Measurements from ENCODE around the gene HSD17B1. TPM values are rescaled to one million over a fixed set of nuclear protein-coding genes. Genes with fewer than 3 reads are reported as not detected.

HSD17B1 gene
- polyA plus RNA-seq, 2 donors = 4.0 to 9.0 TPM

DNA sequence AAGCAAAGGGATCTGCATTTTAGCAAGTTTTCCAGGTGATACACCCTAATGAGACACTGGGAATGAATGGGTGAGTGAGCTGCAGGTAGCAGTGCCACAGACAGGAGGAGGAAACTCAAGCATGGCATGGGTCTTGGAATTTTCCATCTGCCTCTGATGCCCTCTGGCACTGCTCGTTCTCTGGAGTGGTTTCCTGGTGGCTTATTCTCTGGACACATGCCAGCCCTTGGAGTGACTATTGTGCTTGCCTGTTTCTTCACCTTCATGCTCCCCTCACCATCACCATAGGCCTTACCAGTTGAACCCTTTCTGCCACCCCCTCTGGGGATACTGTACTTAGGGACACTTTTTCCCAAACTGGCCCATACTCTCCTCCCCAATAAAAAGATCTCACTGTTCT lies 10.8 kb downstream of the HSD17B1 start:
- Histone ChIP-seq H3K36me3 (ENCODE audit: control insufficient read depth in 2 of 2, insufficient read depth in 2 of 2, low read length in 1 of 2) (peaks cover 3 to 21% of the 10 kb centered on the region in 2 donors), H3K9me3 (ENCODE audit: control insufficient read depth in 2 of 2, insufficient read depth in 1 of 2, low read depth in 1 of 2, low read length in 1 of 2) (no peaks in the 10 kb centered on the region), H3K4me3 (ENCODE audit: low read depth in 1 of 2, low read length in 2 of 2) (peak overlapping the region; percentile 91), H3K4me1 (ENCODE audit: control insufficient read depth in 2 of 2, insufficient read depth in 2 of 2, low read length in 1 of 2) (peaks cover 13 to 35% of the 10 kb centered on the region in 2 donors), H3K27me3 (ENCODE audit: control insufficient read depth in 1 of 2, insufficient read depth in 2 of 2, low read length in 2 of 2) (no peaks in the 10 kb centered on the region), H3K27ac (ENCODE audit: low read depth in 2 of 2, low read length in 1 of 2) (peak overlapping the region; percentile 89 to 97)
- 9 to 19% methylated on average over 1 of the region's 1 CpG for WGBS, 2 donors

GRCh38 chr17:42563950-42564349 lies 11.2 kb downstream of the HSD17B1 start:
- Histone ChIP-seq H3K36me3 (ENCODE audit: control insufficient read depth in 2 of 2, insufficient read depth in 2 of 2, low read length in 1 of 2) (peaks cover 7 to 25% of the 10 kb centered on the region in 2 donors), H3K27me3 (ENCODE audit: control insufficient read depth in 1 of 2, insufficient read depth in 2 of 2, low read length in 2 of 2) (no peaks in the 10 kb centered on the region), H3K4me1 (ENCODE audit: control insufficient read depth in 2 of 2, insufficient read depth in 2 of 2, low read length in 1 of 2) (peaks cover 13 to 38% of the 10 kb centered on the region in 2 donors), H3K9me3 (ENCODE audit: control insufficient read depth in 2 of 2, insufficient read depth in 1 of 2, low read depth in 1 of 2, low read length in 1 of 2) (no peaks in the 10 kb centered on the region), H3K27ac (ENCODE audit: low read depth in 2 of 2, low read length in 1 of 2) (peak overlapping the region in 1 of 2 donors; percentile 97), H3K4me3 (ENCODE audit: low read depth in 1 of 2, low read length in 2 of 2) (peak overlapping the region in 1 of 2 donors; percentile 5)
- 81 to 85% methylated on average over 9 of the region's 9 CpGs for WGBS, 2 donors

DNA sequence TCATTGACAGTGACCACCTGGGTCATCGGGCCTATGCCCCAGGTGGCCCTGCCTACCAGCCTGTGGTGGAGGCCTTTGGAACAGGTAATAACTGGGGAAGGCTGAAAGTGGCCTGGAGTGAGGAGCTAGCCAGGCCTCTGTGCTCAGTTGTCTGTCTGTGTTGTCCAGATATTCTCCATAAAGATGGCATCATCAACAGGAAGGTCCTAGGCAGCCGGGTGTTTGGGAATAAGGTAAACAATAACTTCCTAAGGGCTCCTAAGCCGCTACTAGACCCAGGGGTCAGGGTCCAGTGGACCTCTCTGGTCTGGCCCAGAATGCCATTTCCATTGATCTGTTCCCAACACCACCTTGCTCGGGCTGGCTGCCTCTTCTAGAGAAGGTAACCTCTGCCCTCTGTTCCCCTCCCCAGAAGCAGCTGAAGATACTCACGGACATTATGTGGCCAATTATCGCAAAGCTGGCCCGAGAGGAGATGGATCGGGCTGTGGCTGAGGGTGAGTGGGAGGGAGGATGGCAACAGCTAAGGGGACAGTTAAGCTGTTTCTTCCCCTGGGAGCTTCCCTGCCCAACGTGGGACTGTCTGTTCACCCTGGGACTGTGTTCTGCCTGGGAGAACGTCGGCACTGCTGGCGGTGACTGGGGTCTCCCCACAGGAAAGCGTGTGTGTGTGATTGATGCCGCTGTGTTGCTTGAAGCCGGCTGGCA lies 12.2 kb downstream of the HSD17B1 start:
- Histone ChIP-seq H3K4me1 (ENCODE audit: control insufficient read depth in 2 of 2, insufficient read depth in 2 of 2, low read length in 1 of 2) (peaks cover 13 to 38% of the 10 kb centered on the region in 2 donors), H3K9me3 (ENCODE audit: control insufficient read depth in 2 of 2, insufficient read depth in 1 of 2, low read depth in 1 of 2, low read length in 1 of 2) (no peaks in the 10 kb centered on the region), H3K4me3 (ENCODE audit: low read depth in 1 of 2, low read length in 2 of 2) (no peak overlapping the region), H3K27me3 (ENCODE audit: control insufficient read depth in 1 of 2, insufficient read depth in 2 of 2, low read length in 2 of 2) (no peaks in the 10 kb centered on the region), H3K27ac (ENCODE audit: low read depth in 2 of 2, low read length in 1 of 2) (peak overlapping the region in 1 of 2 donors; percentile 94), H3K36me3 (ENCODE audit: control insufficient read depth in 2 of 2, insufficient read depth in 2 of 2, low read length in 1 of 2) (peaks cover 15 to 35% of the 10 kb centered on the region in 2 donors)
- 86 to 88% methylated on average over 15 of the region's 15 CpGs for WGBS, 2 donors

- H3K27ac ChIP-seq (ENCODE audit: low read depth in 2 of 2, low read length in 1 of 2) = peak overlapping the region in 1 of 2 donors; percentile 94
- peaks cover 13 to 38% of the 10 kb centered on the region in 2 donors for H3K4me1 ChIP-seq (ENCODE audit: control insufficient read depth in 2 of 2, insufficient read depth in 2 of 2, low read length in 1 of 2)
Measured at GRCh38 chr17:42565523-42566214, 12.9 kb downstream of the HSD17B1 start.

DNA sequence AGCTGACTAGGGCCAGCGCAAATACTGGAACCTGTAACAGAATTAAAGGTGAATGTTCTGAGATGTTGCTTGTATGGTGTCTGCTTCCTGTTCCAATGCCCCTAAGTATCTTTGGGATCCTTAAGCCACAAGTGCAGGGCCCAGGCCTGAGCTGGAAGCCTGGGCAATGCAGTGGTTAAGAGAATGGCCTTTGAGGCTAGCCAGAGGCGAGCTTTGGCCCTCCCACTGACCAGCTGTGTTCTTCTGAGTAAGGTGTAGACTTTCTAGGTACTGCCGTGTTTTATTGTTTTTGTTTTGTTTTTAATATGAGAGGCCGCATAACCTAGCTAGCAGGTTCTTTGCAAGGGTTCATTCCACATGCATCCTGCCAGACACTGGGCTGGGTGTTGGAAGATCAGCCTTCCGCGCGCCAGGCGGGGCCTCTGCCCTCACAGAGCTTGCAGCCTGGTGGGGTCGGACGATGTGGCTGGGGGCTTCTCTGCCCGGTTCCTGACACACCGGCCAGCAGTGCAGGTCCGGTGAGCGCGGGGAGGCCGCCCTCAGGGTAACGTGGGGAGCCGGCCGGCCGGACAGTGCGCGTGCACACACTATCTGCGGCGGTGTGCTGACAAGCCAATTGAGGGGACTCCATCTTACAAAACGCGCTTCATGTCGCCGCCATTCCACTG lies 13.6 kb downstream of the HSD17B1 start:
- Histone ChIP-seq H3K4me1 (ENCODE audit: control insufficient read depth in 2 of 2, insufficient read depth in 2 of 2, low read length in 1 of 2) (peaks cover 13 to 35% of the 10 kb centered on the region in 2 donors), H3K4me3 (ENCODE audit: low read depth in 1 of 2, low read length in 2 of 2) (peak overlapping the region; percentile 74 to 92), H3K27me3 (ENCODE audit: control insufficient read depth in 1 of 2, insufficient read depth in 2 of 2, low read length in 2 of 2) (no peaks in the 10 kb centered on the region), H3K36me3 (ENCODE audit: control insufficient read depth in 2 of 2, insufficient read depth in 2 of 2, low read length in 1 of 2) (peaks cover 20 to 38% of the 10 kb centered on the region in 2 donors), H3K9me3 (ENCODE audit: control insufficient read depth in 2 of 2, insufficient read depth in 1 of 2, low read depth in 1 of 2, low read length in 1 of 2) (no peaks in the 10 kb centered on the region), H3K27ac (ENCODE audit: low read depth in 2 of 2, low read length in 1 of 2) (peak overlapping the region; percentile 89 to 94)
- WGBS, 2 donors = 30 to 31% methylated on average over 28 of the region's 28 CpGs

More at GRCh38 chr17:42565523-42566214, 12.9 kb downstream of the HSD17B1 start:
- Histone ChIP-seq H3K27me3 (ENCODE audit: control insufficient read depth in 1 of 2, insufficient read depth in 2 of 2, low read length in 2 of 2) (no peaks in the 10 kb centered on the region), H3K4me3 (ENCODE audit: low read depth in 1 of 2, low read length in 2 of 2) (no peak overlapping the region), H3K9me3 (ENCODE audit: control insufficient read depth in 2 of 2, insufficient read depth in 1 of 2, low read depth in 1 of 2, low read length in 1 of 2) (no peaks in the 10 kb centered on the region), H3K36me3 (ENCODE audit: control insufficient read depth in 2 of 2, insufficient read depth in 2 of 2, low read length in 1 of 2) (peaks cover 18 to 38% of the 10 kb centered on the region in 2 donors)
- WGBS, 2 donors = 89 to 91% methylated on average over 16 of the region's 16 CpGs

GRCh38 chr17:42566883-42567573 lies 14.3 kb downstream of the HSD17B1 start, which contains the start of gene MLX:
Gene MLX, plus strand, starts transcription at chr17:42567100. Its CDS starts 25 bp downstream, at chr17:42567125.
- 0 to 1% methylated on average over 70 to 72 of the region's 72 CpGs for WGBS, 2 donors
- Histone ChIP-seq H3K4me3 (ENCODE audit: low read depth in 1 of 2, low read length in 2 of 2) (peak within 1 kb of the TSS; percentile 74 to 92), H3K9me3 (ENCODE audit: control insufficient read depth in 2 of 2, insufficient read depth in 1 of 2, low read depth in 1 of 2, low read length in 1 of 2) (no peaks in the 10 kb centered on the region), H3K27ac (ENCODE audit: low read depth in 2 of 2, low read length in 1 of 2) (peak within 1 kb of the TSS; percentile 94 to 97), H3K27me3 (ENCODE audit: control insufficient read depth in 1 of 2, insufficient read depth in 2 of 2, low read length in 2 of 2) (no peaks in the 10 kb centered on the region), H3K4me1 (ENCODE audit: control insufficient read depth in 2 of 2, insufficient read depth in 2 of 2, low read length in 1 of 2) (peaks cover 13 to 32% of the 10 kb centered on the region in 2 donors), H3K36me3 (ENCODE audit: control insufficient read depth in 2 of 2, insufficient read depth in 2 of 2, low read length in 1 of 2) (peaks cover 26 to 42% of the 10 kb centered on the region in 2 donors)

GRCh38 chr17:42568341-42569111 lies 15.8 kb downstream of the HSD17B1 start:
- WGBS, 2 donors = 85 to 87% methylated on average over 14 of the region's 14 CpGs
- H3K4me1 ChIP-seq (ENCODE audit: control insufficient read depth in 2 of 2, insufficient read depth in 2 of 2, low read length in 1 of 2) = peaks cover 9 to 24% of the 10 kb centered on the region in 2 donors
- H3K27ac ChIP-seq (ENCODE audit: low read depth in 2 of 2, low read length in 1 of 2) = peak overlapping the region in 1 of 2 donors; percentile 40
- H3K9me3 ChIP-seq (ENCODE audit: control insufficient read depth in 2 of 2, insufficient read depth in 1 of 2, low read depth in 1 of 2, low read length in 1 of 2) = no peaks in the 10 kb centered on the region
- H3K27me3 ChIP-seq (ENCODE audit: control insufficient read depth in 1 of 2, insufficient read depth in 2 of 2, low read length in 2 of 2) = no peaks in the 10 kb centered on the region
- no peak overlapping the region for H3K4me3 ChIP-seq (ENCODE audit: low read depth in 1 of 2, low read length in 2 of 2)
- peaks cover 40 to 54% of the 10 kb centered on the region in 2 donors for H3K36me3 ChIP-seq (ENCODE audit: control insufficient read depth in 2 of 2, insufficient read depth in 2 of 2, low read length in 1 of 2)

GRCh38 chr17:42571435-42572225 lies 18.9 kb downstream of the HSD17B1 start:
- no peaks in the 10 kb centered on the region for H3K27me3 ChIP-seq (ENCODE audit: control insufficient read depth in 1 of 2, insufficient read depth in 2 of 2, low read length in 2 of 2)
- H3K36me3 ChIP-seq (ENCODE audit: control insufficient read depth in 2 of 2, insufficient read depth in 2 of 2, low read length in 1 of 2) = peaks cover 42% of the 10 kb centered on the region in 2 donors
- 65 to 74% methylated on average over 12 of the region's 12 CpGs for WGBS, 2 donors
- no peak overlapping the region for H3K27ac ChIP-seq (ENCODE audit: low read depth in 2 of 2, low read length in 1 of 2)
- no peak overlapping the region for H3K4me3 ChIP-seq (ENCODE audit: low read depth in 1 of 2, low read length in 2 of 2)
- peaks cover 0 to 9% of the 10 kb centered on the region in 2 donors for H3K4me1 ChIP-seq (ENCODE audit: control insufficient read depth in 2 of 2, insufficient read depth in 2 of 2, low read length in 1 of 2)
- H3K9me3 ChIP-seq (ENCODE audit: control insufficient read depth in 2 of 2, insufficient read depth in 1 of 2, low read depth in 1 of 2, low read length in 1 of 2) = no peaks in the 10 kb centered on the region
